ENCODE measurements around the gene SLC25A22.

SLC25A22 gene

DNA sequence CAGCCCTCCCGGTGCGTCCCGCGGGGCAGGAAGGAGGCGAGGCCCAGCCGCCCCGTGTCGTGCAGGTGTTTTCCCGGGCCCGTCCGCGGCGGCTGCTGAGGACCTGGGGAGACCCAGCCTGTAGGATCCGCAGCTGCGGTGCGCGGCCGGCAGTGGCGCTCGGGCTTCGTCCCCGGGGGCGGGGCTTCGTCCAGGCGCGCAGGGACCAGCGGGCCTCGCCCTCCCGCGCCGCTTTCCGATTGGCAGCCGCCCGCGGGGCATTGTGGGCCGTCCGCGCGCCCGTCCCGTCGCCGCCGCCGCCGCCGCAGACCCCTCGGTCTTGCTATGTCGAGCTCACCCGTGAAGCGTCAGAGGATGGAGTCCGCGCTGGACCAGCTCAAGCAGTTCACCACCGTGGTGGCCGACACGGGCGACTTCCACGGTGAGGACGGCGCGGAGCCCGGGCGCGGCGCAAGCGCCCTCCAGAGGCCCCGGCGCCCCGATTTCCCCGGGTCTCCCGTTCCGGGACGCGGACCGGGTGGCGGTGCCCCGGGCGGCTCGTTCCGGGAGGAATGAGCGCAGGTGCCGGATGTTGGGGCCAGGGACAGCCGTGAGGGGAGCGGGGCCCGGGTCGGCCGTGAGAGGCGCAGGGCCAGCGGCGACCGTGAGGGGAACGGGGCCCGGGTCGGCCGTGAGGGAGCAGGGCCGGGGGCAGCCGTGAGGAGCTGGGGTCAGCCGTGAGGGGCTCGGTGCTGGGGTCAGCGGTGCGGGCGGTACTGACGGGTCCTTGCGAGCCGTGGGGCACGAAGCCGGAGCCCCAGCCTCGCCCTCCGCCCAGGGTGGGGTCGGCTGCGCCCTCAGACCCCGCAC, 50.7 kb downstream of the SLC25A22 start, which contains the start of gene TALDO1:
TSS of gene TALDO1 (plus strand) at position 307 of the 849 bp plus-strand sequence. CDS start at position 325, 18 bp downstream.
- peak; percentile 51 to 63 for DNase-seq (ENCODE audit: low read depth in 2 of 2)

DNA sequence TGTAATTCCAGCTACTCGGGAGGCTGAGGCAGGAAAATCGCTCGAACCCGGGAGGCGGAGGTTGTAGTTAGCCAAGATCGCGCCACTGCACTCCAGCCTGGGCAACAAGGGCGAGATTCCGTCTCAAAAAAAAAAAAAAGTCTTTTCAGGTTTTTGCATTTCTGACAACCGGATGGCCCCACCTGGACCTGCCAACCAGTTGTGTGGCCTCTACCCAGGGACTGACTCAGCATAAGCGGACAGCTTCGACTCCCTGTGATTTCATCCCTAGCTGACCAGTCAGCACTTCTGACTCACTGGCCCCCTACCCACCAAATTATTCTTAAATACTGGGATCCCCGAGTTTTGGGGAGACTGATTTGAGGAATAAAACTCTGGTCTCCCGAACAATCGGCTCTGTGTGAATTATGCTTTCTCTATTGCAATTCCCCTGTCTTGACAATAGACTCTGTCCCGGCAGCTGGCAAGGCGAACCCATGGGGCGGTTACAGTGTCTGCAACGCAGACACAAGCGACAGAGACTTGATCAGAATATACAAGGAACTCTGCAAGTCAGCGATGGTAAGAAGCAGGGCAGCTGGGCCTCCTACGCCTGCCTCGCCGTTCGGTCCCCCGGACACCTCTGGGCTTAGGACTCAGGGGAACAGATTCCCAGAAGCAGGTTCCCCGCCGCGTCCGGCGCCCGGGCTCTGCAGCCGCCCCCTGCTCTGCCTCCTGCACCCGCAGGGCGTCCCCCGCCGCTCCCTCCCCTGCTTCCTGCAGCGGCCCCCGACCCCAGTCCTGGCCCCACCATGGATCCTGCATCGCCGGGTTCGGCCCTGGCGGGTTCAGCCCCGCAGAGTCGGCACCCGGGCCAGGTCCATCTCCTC, 51.6 kb downstream of the SLC25A22 start:
- DNase-seq (ENCODE audit: low read depth in 2 of 2): no peak

- no peak for DNase-seq (ENCODE audit: low read depth in 2 of 2)
Observed at GRCh38 chr11:745428-745827, 52.7 kb downstream of the SLC25A22 start.

GRCh38 chr11:742571-743201, 55.4 kb downstream of the SLC25A22 start:
- no peak for DNase-seq (ENCODE audit: low read depth in 2 of 2)

DNA sequence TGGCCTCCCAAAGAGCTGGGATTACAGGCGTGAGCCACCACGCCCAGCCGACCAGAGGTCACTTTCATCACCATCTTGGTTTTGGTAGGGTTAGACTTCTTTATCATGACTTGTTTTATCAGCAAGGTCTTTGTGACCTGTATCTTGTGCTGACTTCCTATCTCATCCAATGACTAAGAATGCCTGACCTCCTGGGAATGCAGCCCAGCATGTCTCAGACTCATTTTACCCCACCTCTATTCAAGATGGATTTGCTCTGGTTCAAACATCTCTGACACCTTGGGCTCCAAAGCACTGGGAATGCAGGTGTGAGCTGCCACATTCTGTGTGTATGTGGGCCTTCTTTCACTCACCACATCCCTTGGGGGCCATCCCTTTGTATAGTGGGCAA, 55.9 kb downstream of the SLC25A22 start:
- no peak for DNase-seq (ENCODE audit: low read depth in 2 of 2)
